8988T (cell line): ENCODE results near the gene TOPORS.
"Not testable (repeated sequence)": the region's sequence is repeated elsewhere in the genome, so short reads cannot be mapped to it uniquely, and the experiment has no call there.

ENCODE experiments used
- DNase-seq: peaks from one replicate; pipeline ENCODE4 v3.0.0; 2011

Gene TOPORS

DNA sequence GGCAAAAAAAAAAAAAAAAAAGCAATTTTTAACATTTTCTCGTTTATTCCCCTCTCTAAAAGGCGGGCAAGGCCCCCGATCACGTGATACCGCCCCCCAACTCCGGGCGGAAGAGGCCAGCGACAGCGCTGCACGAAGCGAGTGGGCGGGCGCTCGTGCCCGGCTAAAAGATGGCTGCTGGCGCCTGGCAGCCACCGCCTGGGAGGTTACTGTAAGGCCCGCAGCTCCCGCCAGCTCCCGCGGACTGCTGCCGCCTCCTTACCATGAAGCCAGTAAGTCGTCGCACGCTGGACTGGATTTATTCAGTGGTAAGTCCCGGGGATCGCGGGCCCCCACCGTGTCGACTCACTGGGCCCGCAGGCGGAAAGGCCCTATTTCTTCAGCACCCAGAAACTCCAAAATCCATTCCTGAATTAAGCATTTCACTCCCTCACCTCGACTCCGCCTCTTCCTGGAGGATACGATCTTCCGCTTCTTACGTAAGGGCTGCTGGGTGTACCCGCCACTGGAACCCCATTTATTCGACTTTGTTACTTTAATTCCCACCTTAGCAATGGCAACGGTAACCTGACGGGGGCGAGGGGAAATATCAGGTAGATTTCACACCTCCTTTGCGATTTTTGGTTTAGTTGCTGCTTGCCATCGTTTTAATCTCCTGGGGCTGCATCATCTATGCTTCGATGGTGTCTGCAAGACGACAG lies at the start of gene TOPORS, which contains the start of gene SMIM27:
TOPORS (minus strand) TSS at position 415 of the 701 bp plus-strand sequence; CDS start at position 265, 150 bp downstream.
SMIM27 (plus strand) TSS at position 156 of the 701 bp plus-strand sequence; CDS start at position 264, 108 bp downstream.
- peak; percentile 41 for DNase-seq

DNA sequence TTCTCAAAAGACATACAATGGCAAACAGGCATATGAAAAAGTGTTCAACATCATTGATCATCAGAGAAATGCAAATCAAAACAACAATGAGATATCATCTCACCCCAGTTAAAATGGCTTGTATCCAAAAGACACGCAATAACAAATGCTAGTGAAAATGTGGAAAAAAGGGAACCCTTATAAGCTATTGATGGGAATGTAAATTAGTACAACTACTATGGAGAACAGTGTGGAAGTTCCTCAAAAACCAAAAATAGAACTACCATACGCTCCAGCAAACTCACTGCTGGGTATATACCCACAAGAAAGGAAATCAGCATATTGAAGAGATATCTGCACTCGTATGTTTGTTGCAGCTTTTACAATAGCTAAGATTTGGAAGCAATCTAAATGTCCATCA lies 46.6 kb upstream of the TOPORS start:
- DNase-seq: not testable (repeated sequence)

DNA sequence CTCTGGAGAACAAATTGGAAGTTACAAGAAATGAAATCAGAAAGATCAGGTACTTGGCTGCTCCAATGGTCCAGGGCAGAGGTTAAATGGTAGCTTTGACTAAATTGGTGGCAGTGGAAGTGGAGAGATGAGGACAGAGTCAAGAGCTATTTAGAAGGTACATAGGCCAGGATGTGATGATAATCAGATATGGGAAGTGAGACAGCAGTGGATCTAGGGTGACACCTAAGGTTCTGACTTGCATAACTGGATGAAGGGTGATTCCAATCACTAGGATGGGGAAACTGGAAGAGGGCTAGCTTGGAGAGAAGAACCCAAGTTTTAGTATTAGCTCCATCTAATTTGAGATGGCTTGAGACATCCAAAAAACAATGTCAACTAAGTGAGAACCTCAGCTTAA lies 44.5 kb upstream of the TOPORS start:
- DNase-seq: no peak

DNA sequence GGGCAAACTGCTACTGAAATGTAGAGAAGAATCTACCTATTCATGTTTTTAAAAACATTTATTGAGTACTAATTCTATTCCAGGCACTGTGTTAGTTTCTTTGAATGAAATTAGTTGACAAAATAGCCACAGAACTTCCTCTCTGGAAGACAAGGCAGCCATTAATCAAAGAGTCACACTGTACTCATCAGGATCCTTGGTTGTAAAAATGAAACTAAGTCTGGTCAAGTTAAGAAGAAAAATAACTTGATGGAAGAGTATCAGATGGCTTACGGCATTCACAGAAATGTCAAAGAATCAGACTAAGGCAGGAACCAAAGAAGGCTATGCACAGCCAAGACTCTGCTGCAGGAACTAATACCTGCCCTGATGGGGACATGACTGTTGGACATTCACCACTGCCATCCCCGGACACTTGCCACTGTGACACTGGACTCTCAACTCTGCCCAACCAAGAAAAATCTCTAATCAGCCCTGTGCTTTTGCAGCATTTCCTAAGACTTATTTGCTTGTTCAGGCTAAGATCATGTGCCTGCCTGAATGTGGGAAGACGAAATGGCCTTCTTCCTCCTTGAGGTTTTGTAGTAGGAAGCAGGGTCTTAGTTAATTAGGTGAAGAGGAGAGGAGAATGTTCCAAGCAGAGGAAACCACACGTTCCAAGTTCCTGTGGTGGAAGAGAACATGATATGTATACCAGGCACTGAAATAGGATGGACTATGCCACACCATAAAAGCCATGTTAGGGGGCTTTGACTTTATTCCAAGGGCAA lies 43.9 kb upstream of the TOPORS start:
- DNase-seq: no peak

DNA sequence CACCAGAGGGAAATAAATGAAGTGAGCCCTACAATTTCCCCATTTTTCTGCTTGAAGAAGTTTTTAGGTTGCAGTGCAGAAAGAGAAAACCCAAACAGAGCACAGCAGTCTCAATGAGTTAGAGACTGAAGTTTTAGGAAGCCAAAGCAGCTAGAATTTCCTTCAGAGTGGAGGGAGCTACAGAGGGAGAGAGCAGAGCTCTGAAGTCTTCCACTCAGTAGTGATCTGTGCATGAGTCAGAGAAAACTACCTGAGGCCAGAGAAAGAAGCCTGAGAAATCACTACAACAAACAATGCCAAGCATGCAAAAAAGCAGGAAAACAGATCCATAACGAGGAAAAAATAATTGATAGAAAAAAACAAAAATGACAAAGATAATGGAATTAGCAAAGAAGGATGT lies 38.5 kb upstream of the TOPORS start:
- no peak for DNase-seq

DNA sequence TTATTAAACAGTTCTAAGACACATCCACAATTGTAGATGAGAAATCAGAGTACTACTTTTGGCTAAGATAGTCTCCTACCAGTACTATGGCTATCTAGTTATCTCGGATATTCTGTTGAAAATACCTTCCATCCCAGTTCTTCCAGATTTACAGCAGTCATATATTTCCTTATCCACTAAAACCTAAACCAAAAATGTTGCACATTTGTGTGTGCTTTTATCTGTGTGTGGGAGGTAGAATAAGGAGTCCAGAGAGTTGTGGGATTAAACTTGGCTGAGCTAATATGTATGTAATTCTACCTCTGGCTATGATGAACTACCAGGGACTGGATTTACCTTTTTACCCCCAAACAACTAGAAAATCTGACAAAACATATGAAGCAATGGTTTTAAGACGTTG lies 38.1 kb upstream of the TOPORS start:
- DNase-seq: no peak

DNA sequence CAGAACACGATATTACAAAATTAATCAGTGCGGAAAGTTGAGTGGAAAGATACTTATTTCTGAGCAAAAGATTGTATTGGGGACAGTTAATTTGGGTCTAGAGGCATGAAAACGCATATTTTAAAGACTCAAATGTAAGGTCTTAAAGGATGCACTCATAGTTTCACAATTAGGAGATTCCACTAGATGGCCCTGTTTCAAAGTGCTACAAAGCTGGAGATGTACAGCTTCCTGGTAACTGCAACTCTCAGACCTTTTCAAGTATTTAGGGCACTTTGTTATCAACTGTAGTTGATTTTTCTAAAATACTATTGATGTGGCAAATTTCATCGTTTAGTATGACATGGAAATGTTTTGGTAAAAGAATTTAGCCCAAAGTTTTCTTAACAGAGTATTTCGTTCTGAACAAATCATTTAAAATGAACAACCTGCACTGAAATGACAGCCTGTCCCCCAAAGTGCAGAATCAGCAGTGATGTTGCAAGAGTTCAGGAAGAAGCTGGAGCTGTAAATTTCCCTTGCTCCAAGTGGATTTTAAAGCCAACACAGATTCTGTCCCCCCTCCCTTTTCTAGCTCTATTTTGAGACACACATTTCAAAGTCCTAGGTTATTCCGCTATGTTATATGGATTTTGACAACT lies 36.8 kb upstream of the TOPORS start:
- no peak for DNase-seq

DNA sequence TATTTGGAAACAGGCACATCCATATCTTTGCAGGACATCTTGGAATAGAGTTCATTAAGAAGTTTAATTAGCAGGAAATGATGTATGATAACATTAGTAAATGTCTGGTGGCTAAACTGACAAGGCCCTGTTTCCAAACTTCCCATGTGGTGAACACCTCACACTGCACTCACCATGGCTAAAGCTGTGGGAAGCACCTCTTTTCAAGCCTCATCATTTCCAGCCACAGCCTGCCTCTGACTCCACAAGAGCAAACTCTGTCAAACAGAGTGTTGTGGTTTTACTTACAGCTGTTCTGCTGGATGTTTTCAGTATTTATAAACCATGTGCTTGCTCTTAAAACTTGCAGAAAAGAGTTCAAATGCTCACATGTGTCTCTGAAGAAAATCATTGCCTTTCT lies 35.5 kb upstream of the TOPORS start:
- no peak for DNase-seq

DNA sequence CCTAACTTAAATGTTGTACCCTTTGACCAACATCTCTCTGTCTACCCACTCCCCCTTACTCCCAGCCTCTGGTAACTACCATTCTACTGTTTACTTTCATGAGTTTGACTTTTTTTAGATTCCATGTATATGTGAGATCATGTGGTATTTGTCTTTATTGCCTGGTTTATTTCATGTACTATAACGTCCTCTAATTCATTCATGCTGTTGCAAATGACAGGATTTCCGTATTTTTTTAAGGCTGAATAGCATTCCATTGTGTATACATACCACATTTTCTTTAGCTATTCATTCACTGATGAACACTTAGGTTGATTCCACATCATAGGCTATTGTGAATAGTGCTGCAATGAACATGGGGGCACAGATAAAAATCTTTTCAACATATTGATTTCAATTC lies 32.4 kb upstream of the TOPORS start:
- no peak for DNase-seq

DNA sequence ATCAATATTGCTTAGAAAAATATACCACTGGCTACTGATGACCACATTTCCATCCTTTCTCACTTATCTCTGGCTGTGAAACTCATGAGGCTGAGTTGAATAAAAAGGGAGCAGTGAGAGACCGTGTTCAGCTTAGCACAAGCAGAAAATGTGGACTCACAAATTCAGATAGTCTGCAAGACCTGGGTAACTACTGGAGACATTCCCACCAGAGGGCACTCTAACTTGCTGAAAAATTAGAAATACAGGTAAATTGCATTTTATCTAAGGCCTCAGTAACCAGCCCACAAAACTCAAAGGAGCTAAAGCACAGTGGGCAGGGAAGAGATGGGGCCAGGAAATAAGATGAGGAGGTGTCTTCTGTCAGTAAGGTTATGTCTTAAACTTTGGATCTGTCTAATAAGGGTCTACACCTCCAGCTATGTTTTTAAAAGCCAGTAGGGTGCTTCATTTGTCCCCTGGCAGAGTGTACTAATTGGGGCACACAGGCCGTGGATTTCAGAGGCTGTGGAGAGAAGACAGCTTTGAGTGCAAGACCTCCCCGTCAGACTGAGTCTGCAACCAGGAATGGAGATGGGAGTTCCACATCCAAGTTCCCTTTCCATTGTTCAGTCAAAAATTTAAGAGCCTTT lies 29.2 kb upstream of the TOPORS start:
- no peak for DNase-seq

DNA sequence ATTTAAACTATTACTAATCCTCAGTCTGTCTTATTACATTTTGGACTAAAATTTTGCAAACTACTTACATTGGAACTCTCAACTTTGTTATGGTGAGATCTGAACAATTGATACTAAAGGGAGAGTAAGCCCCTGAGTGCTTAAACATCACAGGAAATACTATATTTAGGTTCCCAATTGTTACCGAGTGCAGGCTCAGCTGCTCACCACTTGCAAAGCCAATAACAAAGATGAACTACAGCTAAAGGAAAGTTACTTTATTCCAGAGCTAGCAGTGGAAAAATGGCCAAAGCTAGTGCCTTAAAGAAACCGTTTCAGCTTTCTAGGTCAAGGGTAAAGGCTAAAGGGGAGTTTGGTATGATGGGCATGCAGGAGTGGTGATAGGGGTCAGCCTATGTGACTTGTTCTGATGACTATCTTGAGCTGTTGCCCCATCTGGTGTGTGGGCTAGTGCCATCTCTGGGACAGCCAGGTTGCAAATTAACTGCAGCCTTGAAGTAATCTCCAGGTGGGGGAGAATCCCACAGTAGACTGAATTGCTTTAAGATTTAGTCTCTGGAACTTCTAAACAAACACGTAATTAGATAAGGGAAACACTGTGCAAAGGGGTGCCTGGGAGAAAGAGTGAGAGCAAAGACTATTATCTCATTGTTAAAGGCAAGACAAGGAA lies 28.4 kb upstream of the TOPORS start:
- DNase-seq: no peak

DNA sequence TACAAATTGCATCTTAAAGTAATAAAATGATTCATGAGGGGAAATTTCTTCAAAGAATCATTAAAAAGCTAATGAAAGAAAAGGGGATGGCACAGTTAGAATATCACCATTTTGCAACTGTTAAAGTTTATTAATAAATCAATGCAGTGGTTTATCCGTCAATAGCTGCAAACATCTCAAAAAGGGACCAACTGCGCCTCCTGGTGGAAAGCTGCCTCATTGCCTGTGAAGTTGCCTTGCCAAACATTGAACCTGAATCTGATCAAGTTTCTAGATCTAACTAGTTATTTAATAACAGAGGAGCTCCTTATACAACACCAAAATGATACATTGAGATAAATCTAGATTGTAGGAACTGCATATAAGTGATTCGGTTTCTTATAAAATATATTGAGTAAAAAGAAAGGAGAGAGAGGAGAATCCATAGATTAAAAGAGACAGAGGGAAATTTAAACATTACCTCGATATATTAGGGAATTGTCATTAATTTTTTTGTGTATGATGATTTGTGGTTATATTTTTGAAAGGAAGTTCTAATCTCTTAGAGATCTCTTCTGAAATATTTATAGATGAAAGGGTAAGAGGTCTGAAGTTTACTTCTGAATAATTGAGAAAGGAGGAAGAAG lies 27.4 kb upstream of the TOPORS start:
- DNase-seq: no peak

DNA sequence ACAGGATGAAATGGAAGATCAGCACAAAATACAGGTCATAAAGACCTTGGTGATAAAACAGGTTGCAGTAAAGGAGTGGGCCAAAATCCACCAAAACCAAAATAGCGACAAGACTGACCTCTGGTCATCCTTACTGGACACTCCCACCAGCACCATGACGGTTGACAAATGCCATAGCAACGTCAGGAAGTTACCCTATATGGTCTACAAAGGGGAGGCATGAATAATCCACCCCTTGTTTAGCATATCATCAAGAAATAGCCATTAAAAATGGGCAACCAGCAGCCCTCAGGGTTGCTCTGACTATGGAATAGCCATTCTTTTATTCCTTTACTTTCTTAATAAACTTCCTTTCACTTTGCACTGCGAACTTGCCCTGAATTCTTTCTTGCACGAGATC lies 26.6 kb upstream of the TOPORS start:
- DNase-seq: no peak

DNA sequence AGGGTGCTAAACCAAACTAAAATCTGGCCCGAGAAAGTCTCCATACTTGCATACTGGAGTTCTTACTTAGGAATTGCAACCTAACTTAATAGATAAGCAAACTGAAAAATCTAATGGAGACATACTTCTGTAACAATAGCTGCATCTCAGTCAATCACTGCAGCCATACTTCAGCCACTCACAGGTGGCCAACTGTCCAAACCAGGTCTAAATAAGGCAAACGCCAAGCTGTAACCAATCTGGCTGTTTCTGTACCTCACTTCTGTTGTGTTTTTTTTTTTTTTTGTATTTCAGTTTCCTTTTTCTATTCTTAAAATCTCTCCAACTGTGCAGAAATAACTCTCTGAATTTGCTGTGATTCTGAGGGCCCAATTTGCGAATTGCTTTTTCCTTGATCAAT lies 24.9 kb upstream of the TOPORS start:
- no peak for DNase-seq

DNA sequence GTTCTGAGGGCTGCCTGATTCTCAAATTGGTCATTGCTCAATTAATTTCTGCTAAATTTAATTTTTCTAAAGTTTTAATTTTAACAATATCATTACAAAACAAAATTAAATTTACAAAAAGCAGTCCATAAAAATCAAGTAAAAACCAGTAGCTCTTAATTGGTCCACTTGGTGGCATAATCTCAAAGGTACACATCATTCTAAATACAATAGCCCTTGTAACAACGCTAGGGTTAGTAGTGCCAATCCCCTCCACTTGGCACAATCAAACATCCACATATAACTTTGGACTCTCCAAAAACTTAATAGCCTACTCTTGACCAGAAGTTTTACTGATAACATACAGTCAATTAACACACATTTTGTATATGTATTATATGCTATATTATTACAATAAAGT lies 22.5 kb upstream of the TOPORS start:
- DNase-seq: no peak

DNA sequence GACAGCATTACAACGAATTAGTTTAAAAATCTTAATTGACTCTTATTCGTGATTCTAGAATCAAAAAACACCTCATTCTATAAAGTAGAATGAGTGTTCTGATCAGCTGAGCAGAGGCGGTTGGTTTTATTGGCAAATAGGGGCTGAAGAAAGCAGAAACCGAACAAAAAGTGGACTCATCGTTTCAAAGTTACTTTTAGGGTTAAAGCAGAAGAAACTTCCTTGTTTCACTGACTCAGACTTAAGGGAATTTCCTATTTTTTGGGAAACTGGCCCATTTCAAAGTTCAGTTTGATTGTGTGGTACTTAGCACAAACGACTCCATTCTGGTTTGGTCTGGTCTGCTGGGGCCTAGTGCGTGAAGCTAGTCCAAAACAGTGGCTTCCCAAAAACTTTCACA lies 21.4 kb upstream of the TOPORS start:
- DNase-seq: no peak

DNA sequence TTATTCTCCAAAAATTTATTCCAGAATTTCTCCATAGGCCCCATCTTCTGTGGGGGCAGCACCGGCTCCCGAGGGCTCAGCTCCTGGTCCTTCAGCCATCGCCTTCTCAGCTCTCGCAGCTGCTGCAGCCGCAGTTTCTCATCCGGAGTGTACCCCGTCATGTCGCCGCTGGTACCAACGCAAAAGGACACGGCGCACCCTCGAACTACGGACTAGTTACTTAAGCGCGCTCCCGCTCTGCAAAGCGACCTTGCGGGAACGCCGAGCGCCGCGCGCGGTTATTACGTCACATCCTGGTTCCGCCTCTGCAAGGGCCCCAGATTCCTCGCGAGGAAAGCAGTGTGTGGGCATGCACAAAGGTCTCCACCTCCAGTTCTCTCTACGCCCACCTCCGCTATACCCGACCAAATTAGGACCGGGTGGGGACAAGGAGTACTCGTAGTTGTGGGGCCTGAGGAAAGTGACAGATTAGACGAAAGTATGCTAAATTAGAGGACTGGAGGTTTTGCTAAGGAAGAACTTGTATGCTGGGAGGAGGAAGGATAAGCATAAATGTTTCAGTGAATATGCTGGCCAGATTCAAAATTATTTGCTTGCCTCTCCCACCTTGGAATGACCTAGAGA lies 20.6 kb upstream of the TOPORS start, which contains the start of gene NDUFB6:
NDUFB6 (minus strand) TSS at position 260 of the 624 bp plus-strand sequence; CDS start at position 161, 99 bp downstream.
- peak; percentile 57 for DNase-seq

DNA sequence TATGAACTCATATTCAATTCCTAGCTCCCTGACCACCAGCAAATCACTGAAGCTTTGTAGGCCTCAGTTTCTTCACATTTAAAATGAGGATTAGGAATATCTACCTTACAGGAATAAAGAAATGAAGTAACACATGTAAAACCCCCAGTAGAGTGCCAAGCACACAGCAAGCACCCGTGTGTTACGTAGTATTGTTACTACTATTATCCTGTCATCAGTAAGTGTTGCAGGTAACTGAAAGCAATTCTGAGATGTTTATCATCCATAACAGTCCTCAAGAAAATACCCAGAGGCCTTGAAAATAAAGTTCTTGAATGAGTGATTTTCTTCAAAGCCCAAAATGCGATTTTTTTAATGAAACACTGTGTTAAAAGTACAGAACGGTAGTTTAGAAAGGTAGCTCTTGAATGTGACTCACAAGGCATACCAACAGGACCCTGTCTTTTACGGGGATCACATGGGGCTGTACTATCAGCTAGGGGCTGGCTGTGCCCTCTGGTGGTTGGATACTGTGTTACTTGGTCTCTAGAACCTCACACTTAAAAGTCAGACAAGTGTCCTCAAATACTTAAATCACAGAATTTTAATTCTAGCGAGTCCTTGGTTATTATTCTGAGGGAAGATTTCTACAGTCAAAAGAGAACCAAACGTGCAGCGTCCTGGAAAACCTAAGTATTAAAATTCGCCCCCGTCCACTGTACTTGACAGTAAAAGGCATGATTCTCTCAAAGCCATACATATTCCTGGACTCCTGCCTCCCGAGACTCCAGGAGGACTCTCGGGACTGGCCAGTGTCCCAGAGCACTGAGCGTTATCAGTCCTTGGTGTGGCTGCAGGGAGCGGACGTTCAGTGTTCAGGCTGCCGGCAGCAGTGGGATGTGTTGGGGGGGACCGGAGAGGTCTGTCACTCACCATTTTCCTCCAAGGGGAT lies 19.8 kb upstream of the TOPORS start:
- no peak for DNase-seq

DNA sequence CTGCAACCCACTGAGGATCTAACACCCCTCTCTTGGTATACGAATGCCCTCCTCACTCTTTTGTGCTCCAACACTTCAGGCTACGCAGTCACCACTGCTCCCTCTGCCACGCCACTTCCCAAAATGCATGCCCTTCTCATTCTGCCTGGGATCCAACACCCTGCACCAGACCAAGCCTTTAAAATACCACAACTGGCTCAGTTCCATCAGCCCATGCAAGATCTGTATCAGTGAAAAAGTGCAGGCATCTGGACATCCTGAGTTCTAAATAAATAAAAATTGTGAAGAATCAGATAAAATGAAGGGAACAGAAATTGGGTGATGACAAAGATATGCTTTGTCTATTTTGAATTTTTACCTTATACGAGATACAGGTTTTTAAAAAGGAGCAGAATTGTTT lies 17.9 kb upstream of the TOPORS start:
- no peak for DNase-seq

DNA sequence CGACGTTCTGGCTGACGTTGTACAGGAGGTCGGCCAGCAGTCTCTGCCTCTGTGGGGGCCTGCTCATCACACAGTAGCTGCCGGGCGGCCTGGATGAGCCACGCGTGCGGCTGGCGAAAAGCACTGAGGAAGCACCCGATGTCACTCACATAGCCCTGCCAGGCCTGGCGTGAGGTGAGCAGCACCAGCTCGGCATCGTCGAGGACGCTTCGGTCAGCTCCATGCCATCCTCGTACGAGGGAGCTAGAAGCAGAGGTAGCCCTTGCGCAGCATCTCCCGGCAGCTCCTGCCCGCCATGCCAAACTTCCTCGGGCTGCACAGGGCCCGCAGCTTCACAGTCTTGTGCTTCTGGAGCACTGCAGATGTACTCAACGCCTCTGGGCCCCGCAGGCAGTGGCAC lies 14.4 kb upstream of the TOPORS start:
- no peak for DNase-seq

DNA sequence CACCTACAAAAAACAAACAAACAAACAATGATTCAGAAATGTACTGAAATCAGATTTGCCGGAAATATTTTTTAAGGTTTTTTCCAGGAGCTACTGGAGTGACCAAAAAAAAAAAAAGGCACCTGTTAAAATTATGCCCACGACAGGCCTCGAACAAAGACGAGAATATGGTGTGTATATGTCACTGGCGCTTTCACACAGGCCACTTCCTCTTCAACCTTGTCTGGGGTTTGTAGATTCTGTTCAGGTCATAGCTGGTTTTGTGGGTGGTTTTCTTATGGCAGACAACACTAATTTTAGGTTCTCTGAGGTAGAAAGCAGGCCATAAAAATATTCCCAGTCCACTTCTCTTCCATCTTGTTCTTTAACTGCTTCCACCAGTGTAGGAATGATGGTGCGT lies 13.6 kb upstream of the TOPORS start:
- DNase-seq: no peak
